ENCODE measurements around the gene RNU1-1.
"Not testable (repeated sequence)": the region's sequence is repeated elsewhere in the genome, so short reads cannot be mapped to it uniquely, and the experiment has no call there.

RNU1-1 gene

DNA sequence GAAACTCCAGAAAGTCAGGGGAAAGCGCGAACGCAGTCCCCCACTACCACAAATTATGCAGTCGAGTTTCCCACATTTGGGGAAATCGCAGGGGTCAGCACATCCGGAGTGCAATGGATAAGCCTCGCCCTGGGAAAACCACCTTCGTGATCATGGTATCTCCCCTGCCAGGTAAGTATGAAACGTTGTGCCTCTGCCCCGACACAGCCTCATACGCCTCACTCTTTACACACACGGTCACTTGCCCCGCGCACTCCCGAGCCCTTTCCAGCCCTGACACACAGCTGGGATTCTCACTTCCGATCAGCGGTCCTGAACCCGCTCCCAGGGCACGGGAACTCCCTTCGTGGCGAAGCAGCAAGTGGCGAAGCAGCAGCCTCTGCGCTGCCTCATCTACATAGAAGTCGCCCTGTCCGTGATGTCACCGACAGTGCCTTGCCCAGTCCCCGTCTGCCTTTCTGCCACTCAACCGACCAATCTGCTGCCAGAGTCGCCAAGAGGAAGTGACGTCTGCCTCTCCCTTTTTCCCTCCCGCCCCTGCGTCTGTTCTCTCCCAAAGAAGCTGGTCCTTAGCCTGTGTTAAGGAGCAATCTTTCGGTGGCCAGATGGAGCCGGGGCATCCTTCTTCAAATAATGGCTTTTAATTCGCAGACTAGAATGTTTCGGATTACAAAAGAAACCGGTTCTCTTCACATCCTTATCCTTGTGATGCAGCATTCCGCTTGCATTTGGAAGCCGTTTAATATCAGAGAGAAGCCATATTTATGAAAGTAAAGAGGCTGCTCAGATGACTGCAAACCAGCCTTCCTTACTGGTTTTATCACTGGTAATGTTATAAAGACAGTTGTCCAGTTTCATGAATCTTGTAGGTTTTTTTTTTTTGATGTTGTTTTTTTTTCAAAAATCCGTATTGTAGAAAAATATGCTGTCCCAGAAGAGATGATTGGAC lies at the start of gene RNU1-1:
TSS of gene RNU1-1 (minus strand) at position 179 of the 949 bp plus-strand sequence.
- not testable (repeated sequence) for DNase-seq

DNA sequence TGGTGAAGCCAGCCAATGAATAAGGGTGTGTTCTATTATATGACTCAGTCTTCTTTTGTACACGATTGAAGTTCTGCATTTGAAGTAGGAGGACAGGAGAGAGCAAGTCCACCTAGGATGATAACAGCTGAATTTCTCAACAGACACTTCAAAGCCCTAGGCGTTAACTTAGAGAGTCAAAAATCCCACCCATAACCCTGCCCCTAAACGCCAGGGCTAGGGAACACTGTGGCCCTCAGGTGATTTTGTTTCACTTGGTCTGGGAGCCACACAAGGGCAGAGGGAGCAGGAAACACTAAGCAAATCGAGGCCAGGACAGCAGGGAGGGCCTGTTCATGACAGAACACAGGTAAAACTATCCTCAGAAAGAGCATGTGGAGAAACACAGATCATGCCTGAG lies 47.0 kb upstream of the RNU1-1 start:
- DNase-seq, result not testable (repeated sequence)

DNA sequence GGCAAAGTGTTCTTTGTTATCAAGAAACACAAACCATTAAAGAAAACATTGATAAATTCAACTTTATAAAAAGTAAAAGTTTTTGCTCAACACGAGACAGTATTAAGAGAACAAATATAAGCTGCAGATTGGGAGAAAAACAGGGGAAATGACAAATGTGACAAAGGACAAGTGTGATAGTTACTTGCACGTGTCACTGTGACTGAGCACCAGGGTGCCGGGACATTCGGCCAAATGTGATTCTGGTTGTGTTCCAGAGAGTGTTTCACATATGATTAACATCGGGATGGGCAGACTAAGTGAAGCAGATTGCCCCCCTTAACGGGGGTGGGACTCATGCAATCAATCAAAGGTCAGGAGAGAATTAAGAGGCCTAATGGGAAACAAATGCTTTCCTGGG lies 46.4 kb upstream of the RNU1-1 start:
- DNase-seq, result not testable (repeated sequence)

DNA sequence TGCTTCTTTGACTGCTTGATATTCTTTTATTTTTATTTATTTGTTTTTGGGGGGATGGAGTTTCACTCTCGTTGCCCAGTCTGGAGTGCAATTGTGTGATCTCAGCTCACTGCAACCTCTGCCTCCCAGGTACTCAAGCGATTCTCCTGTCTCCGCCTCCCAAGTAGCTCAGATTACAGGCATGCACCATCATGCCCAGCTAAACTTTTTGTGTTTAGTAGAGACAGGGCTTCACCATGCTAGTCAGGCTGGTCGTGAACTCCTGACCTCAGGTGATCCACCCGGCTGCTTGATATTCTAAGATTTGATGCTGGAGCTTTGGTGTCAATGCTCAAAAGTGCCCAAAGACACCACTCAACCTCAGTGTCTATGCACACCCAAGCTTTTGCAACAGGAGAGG lies 45.6 kb upstream of the RNU1-1 start:
- DNase-seq, result not testable (repeated sequence)

DNA sequence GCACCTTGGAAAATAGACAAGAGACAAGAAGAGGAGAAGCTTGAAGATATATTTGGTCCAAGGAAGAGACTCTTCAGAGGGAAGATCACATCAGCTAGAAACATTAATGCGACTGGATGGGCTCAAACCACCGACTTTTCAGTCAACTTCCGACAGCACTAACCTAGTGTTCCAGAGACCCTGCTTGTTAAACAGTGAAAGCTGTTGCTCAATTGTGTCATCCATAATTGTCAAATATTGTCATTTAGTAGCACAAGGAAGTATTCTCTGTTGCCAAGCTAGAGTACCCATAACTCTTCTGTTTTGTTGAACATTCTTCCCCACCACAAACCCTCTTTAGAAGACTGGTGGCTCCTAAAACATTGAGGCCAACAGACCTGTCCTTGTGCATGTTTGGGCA lies 42.9 kb upstream of the RNU1-1 start:
- DNase-seq, result not testable (repeated sequence)

DNA sequence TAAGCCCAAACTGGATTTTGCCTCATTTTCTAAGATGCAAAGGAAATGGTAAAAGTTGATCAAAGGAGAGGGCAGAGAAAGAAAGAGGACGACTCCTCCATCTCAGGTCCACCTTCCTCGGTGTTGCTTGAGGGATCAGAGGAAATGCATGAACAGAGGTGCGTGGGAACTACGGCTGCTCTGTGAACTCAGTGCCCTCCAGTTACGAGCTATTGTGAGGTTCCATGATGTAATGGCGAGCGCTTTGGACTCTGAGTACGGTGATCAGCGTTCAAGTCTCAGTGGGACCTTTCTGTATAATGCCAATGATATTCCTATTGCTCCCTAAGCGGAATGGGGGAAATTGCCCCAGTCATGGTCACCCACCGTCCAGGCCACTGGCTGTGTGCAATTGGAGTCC lies 39.2 kb upstream of the RNU1-1 start:
- DNase-seq, result not testable (repeated sequence)

DNA sequence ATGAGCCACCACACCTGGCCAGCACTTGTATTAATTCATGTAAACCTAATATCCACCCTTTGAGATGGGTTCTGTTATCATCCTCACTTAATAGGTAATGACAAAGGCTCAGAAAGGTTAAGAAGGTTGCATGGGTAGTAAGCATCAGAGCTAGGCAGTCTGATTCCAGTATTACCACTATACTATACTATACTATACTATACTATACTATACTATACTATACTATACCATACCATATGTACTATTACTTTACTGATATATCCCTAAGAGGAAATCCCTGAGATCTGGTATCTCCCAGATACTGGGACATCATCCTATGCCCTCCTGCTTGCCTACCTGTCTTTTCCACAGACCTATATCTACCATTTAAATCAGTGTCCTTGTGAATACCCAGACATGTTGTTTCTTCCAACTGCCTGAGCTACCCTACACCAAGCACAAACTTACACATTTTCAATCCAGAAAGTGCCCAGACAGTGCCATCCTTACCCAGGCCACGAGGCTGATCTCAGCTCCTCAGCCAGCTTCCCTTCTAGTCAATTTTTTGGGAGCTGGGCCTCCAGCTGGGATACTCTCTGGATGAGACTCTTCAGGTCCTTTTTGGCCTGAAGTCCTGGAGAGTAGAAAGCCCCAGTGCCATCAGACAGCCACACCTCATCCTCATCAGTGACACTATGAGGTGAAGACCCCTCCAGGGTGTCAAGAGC lies 36.3 kb upstream of the RNU1-1 start:
- DNase-seq, result not testable (repeated sequence)

DNA sequence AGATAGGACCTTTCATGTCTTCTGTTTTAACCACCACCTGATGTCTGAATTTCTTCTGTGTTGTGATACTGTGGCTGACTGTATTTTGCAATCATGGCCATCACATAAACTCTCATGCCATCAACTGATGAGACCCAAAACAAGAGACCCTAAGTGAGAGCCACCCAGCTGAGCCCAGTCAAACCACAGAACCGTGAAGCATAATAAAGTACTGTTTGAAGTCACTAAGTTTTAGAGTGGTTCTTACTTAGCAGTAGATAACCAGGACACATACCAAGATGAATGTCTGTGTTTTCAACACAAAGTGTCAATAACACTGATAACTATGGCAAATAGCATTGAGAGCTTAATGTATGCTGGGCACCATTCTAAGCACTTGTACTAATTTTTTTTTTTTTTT lies 35.5 kb upstream of the RNU1-1 start:
- not testable (repeated sequence) for DNase-seq

DNA sequence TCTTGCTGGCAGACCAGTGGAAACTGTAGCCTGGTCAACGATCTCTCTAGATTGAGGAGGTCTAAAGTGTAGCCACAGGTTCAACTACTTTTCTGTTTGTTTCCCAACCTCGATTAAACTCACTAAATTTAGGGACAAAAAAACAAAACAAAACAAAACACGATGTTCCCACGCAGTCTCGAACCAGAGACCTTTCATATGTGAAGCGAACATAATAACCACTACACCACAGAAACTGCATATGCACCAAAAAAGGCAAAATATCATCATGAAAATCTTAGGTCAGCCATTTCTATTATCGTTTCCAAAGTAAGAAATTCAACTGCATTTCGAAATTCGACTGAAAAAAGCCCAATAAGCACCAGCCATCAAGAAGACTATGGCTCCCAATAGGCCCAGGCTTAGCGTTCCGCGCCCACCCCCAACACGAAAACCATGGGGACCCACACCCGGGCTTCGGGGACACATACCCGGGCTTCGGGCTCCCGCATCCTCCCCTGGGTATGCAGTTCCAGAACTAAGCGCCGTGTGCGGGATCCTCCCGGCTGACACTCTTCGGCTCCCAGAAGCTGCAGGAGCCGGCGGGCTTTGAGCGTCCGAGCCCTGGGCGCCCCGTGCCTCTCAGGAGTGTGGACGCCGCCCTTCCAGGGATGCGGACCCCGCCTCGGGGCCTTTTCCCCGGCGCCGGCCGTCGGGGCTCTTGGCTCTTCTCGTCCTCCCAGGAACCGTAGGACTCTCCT lies 33.6 kb upstream of the RNU1-1 start:
- DNase-seq, result not testable (repeated sequence)

DNA sequence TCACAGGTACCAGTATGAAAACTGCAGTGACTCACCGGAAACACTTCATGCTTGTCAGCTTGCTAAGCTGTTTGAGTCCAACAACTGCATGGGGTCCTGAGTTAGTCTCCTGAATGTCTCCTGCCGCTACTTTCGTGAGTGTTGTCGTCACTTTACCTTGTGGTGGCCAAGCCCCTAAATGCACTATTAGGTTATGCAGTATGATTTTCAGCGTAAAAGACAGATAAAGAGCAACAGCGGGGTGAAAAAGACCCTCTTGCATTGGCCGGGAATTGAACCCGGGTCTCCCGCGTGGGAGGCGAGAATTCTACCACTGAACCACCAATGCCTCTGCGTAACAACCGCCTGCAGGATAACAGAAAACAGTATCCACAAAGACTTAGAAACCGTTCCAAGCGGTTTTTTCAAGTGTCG lies 31.6 kb upstream of the RNU1-1 start:
- not testable (repeated sequence) for DNase-seq

DNA sequence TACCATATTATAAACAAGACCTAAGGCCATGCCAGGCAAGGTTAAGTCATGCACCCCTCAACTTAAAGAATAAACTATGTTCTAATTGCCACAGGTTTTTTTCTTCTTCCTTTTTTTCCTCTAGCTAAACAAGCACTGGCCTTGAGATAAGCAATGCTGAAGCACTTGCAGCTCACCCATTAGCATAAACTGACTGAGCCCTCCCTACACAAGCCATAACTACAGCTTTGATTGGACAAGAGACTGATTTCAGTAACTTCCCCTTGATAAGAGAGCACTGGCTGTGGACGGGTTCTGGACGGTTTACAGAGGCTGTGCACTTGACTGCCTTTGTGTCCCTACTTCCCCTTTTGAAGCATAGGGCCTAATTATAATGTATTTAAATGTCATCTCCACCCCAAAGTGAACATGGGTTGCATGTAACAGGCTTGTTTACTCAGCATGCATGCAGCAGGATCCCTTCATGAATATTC lies 26.4 kb upstream of the RNU1-1 start:
- DNase-seq, result not testable (repeated sequence)

DNA sequence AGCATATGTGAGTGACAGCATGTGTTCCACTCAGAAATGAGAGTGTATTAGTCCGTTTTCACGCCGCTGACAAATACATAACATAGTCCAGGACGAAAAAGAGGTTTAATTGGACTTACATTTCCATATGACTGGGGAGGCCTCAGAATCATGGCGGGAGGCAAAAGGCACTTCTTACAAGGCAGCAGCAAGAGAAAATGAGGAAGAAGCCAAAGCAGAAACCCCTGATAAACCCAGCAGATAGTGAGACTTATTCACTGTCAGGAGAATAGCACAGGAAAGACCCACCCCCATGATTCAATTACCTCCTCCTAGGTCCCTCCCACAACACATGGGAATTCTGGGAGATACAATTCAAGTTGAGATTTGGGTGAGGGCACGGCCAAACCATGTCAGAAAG lies 23.4 kb upstream of the RNU1-1 start:
- not testable (repeated sequence) for DNase-seq

DNA sequence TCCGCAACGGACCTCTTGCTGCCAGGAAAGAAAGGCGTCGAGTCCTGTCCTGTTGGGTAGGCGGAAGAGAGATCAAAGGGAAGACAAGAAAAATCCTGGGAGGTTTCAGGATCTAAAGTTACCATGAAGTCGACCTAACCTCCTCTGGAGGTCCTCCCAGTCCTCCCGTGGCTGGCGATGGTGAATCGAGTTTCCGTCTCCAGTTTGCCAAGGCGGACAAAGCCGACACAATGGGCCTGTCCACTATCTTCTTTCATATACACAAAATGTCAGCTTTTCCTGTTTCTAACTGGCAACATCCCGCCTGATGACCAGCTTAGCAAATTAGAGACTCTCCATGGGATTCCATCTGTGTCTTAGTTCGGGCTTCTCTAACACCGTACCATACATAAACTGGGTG lies 22.7 kb upstream of the RNU1-1 start:
- not testable (repeated sequence) for DNase-seq

DNA sequence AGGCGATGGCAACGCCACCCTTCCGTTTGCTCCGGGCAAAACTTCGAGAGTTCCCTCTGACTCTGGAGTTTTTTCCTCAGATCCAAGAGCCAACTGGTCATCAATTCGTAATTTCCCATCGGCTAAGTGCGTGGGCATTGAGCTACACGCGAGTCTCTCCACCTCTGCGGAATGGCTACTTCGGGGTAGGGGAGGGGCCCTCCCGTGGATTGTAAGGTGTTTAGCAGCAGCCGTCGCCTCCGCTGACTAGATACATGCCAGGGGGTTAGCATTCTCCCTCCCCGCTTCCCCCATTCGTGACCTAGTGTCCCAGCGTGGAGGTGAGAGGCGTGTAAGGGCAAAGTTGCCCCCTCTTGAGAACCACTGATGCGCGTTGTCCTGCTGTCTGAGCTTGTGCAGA lies 21.8 kb upstream of the RNU1-1 start:
- DNase-seq, result not testable (repeated sequence)

DNA sequence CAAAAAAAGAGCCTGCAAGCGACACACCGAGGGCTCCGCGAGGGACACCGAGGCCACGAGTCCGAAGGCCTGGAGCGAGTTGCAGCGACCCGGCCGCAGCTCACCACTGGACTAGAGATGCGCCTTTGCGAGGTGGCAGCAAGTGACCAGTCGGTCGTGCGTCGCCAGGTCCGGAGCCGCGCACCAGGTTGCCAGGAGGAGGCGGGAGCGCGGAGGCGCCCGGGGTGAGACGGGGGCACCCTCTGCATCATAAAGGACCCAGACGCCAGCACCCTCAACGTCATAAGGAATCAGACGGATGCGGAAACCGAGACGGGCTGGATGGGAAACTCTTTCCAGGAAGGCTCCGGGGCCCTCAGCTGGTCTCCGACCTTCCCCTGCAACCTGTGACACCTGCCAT lies 21.4 kb upstream of the RNU1-1 start:
- DNase-seq, result not testable (repeated sequence)

DNA sequence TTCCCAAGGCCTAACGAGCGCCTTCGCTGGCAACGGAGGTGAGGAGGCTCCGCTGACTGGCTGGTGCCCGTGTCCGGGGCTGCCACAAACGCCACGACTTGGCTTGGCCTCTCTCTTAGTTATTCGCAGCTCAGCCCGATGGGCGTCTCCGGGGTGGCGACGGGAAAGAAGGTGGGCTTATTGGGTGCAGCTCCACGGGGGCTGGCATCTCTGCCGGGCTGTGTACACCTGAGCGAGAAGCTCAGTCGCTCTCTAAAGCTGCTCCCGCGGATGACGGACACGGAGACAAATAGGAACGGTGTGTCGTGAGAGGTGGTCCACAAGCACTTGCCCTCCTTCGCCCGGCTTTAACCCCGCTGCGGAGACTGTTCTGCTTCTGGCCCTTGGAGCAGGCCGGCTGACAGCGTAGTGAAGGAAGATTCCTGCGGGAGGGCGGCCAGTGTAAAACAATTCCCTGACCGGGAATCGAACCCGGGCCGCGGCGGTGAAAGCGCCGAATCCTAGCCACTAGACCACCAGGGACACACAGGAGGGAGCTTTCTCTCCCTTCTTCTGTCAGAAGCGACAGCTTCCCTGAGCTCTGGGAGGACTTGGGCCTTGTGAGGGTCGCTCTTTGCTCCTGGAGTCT lies 20.9 kb upstream of the RNU1-1 start:
- DNase-seq, result not testable (repeated sequence)

DNA sequence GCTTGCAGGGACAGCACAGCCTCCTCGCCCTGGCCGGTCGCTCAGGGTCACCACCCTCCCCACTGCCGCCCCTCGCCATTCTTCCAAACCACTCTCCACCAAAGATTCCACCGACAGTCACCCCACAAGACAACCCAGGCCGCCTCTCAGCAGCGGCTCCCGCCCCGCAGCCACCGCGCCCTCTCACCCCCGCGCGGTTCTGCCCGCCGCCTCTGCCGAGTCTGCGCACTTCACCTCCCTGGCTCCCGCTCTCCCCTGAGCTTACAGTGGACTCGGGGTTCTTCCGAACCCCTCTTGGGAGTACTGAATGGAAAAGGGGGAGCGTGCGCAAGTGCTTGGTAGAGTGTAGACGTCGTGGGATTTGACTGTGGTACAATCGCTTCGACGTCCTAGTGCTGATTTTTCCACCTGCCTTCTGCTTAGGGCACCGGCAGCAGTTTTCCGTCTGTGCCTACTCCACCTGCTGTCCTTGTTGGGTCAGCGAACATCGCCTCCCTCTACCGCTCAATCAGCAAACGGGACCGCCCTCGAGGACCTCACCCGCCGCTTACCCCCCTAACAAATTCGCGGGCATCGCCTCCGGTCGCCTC lies 20.2 kb upstream of the RNU1-1 start:
- not testable (repeated sequence) for DNase-seq

DNA sequence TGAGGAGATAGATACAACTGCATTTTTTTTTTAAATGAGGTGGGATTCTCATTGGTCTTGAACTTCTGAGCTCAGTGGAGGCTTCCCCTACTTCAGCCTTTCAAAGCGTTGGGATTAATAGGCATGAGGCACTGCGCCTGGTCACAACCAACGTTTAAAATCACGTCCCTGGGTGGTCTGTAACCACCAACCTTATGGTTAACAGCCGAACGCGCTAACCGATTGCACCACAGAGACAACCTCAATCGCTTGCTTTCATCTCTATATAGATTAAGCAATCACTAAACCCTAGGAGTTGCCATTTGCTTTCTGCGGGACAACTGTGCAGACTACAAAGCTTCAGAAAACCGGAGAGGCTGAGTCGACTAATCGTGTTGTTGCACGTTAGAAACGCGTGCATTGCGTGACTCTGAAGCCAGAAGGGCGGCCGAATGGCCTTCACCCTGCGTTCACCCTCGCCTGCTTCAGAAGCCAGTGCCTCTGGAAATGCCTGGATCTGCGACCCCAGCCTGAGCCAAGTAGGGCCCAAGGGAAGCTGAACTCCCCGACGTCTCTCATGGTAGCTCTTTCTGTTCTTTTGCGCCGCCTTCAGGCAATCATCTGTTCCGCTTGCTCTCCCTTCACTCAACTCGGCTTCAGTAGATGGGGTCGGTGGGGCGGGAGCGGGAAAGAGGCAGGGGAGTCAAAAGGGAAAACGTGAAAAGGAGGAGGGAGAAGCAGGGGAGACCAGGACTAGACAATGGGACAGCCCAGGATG lies 18.3 kb upstream of the RNU1-1 start:
- DNase-seq, result not testable (repeated sequence)

DNA sequence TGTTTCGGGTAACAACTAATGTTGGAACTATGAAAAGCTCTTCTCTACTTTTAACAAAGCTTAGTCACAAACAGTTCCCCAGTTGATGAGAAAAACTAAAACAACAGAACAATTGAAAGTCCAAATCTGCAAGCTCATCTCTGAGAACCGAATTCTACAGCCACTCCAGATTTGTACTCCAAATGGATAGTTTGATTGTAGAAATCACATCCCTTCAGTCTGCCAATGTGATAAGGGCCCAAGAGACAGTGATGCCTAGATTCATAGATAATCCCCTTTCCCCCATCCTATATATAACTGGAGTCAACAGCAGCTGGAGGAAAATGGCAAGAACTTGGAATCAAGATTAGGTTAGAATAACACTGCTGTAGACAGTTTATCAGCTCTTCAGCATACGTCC lies 14.3 kb upstream of the RNU1-1 start:
- not testable (repeated sequence) for DNase-seq

DNA sequence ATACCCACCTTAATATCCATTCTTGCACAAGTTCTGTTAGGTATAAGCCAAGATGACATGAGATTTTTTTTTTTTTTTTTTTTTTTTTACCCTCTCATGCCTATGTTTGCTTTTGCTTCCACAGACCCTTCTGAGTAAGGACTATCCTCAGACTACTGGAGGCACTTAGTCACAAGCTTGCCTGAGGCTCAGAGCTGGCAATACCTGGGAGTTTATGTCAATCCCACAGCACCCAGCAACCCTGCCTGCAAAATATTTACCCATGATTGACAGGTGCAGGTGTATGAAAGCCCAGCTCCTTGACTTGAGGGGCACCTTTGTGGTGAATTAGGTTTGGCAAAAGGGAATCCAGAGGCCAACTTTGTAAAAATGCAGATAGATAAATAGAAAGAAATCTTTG lies 11.7 kb upstream of the RNU1-1 start:
- DNase-seq, result not testable (repeated sequence)

DNA sequence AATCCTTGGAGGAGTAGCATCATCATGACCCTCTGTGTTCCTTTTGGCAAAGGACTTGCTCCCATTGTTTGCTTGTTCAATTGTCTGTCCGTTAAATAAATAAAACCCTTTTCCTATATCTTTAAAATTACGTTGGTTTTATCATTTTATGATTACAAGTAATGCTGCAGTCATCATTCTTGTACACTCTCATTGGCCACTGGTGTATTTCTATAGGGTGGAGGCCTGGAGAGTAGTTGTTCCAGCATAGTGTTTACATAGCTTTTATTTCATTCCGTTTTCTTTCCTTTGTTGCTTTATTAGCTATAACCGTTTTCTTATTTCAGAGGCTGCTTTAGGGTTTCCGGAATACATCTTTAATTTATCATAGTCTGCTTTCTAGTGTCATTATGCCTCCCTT lies 7.6 kb upstream of the RNU1-1 start:
- DNase-seq, result not testable (repeated sequence)

DNA sequence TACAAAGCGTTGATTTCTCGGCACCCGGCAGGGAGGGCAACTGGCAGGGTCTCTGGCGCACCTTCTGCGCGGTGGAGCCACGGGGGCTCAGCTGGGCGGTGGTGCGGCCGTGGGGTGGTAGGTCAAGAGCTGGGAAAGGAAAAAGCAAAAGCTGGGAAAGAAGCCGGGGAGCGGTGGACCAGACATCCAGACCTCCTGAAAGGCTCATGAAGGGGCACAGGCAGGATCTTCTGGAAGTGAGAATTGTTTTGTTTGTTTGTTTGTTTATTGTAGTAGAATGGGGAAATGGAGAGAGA lies 7.2 kb upstream of the RNU1-1 start:
- DNase-seq, result no peak

Data from NCI-H1417 treated with DMSO at 0.1 percent for 48 hours (cell line).